ENCODE data around the gene METAP1D.

Gene METAP1D

GRCh38 chr2:172093416-172094293 lies 93.9 kb downstream of the METAP1D start:
- no peak for DNase-seq

- no peak for DNase-seq
Observed at GRCh38 chr2:172094294-172095145, 94.8 kb downstream of the METAP1D start.

- no peak for DNase-seq
Observed at GRCh38 chr2:172095146-172095904, 95.6 kb downstream of the METAP1D start.

GRCh38 chr2:172095905-172096625 lies 96.3 kb downstream of the METAP1D start:
- no peak for DNase-seq

GRCh38 chr2:172096626-172097547 lies 97.1 kb downstream of the METAP1D start:
- DNase-seq, result no peak

- DNase-seq, result no peak
Observed at GRCh38 chr2:172097557-172098131, 97.9 kb downstream of the METAP1D start.

- DNase-seq, result no peak
Observed at GRCh38 chr2:172098287-172098649, 98.5 kb downstream of the METAP1D start.

GRCh38 chr2:172098650-172099471 lies 99.1 kb downstream of the METAP1D start:
- no peak for DNase-seq

- DNase-seq, result no peak
Observed at GRCh38 chr2:172099472-172100079, 99.8 kb downstream of the METAP1D start.

- no peak for DNase-seq
Observed at GRCh38 chr2:172100080-172100934, 100.6 kb downstream of the METAP1D start.

- no peak for DNase-seq
Observed at GRCh38 chr2:172100935-172101820, 101.4 kb downstream of the METAP1D start.

GRCh38 chr2:172101821-172102390 lies 102.2 kb downstream of the METAP1D start:
- no peak for DNase-seq

- DNase-seq, result peak; percentile 49
Observed at GRCh38 chr2:172102391-172103359, 102.9 kb downstream of the METAP1D start, which contains the start of gene DLX2. DLX2 (minus strand) TSS chr2:172102900; CDS start chr2:172102538, 362 bp downstream.

- DNase-seq, result no peak
Observed at GRCh38 chr2:172103471-172104272, 103.9 kb downstream of the METAP1D start.
